C4-2B (cell line): Measurements from ENCODE around the gene MVB12A.
A peak's percentile ranks its signal among the peaks of the same experiment; 100 is the strongest.

Experiments used
- H3K27ac ChIP-seq: fragments of 450-650 bp; 2 replicates; pipeline ENCODE4 v1.5.1; 2017
- CTCF ChIP-seq: fragments of 450-650 bp; conservative IDR thresholded peaks from 2 replicates; pipeline ENCODE4 v1.5.1; 2017; ENCODE audit warnings: mild to moderate bottlenecking
- ZFX ChIP-seq: fragments of 450-650 bp; IDR thresholded peaks from 2 replicates; pipeline ENCODE4 v1.6.1; 2017

The MVB12A gene

GRCh38 chr19:17435218-17435617 is 15.4 kb downstream of the MVB12A start:
- no peak for TF ChIP-seq CTCF
- TF ChIP-seq ZFX, result no peak

GRCh38 chr19:17436094-17436873 is 16.4 kb downstream of the MVB12A start:
- TF ChIP-seq CTCF (no peak), ZFX (no peak)
- H3K27ac ChIP-seq, result no peak overlapping the region

More at GRCh38 chr19:17435218-17435617, 15.4 kb downstream of the MVB12A start:
- no peak overlapping the region for H3K27ac ChIP-seq

- no peak overlapping the region for H3K27ac ChIP-seq
- TF ChIP-seq CTCF, result no peak
- TF ChIP-seq ZFX, result no peak
Measured at GRCh38 chr19:17436874-17437267, 17.0 kb downstream of the MVB12A start.

- H3K27ac ChIP-seq, result no peak overlapping the region
- no peak for TF ChIP-seq ZFX
- TF ChIP-seq CTCF, result no peak; the same call in 1 of the 2 replicates
Measured at GRCh38 chr19:17441241-17442021, 21.6 kb downstream of the MVB12A start.

GRCh38 chr19:17445526-17446165 is 25.8 kb downstream of the MVB12A start:
- H3K27ac ChIP-seq, result no peak overlapping the region
- no peak for TF ChIP-seq ZFX

DNA sequence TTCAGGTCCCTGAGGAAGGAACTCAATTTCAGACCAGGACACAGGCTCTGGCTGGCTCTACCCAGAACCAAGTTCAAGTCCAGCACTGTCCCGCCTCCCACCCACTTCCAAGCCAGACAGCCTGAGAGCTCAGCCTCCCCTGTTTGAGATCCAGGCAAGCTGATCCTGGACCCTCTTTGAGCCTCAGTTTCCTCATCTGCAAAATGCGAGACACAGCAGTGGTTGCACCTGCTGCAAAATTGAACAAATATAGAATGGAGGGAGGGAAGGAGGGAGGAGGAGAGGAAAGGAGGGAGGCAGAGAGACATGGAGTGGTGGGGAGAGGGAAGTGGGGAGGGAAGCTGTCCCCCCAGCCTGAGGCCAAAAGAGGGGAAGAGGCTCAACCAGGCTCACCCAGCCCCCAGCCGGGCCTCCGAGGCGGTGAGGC is 27.9 kb downstream of the MVB12A start:
- TF ChIP-seq CTCF (no peak), ZFX (no peak)

DNA sequence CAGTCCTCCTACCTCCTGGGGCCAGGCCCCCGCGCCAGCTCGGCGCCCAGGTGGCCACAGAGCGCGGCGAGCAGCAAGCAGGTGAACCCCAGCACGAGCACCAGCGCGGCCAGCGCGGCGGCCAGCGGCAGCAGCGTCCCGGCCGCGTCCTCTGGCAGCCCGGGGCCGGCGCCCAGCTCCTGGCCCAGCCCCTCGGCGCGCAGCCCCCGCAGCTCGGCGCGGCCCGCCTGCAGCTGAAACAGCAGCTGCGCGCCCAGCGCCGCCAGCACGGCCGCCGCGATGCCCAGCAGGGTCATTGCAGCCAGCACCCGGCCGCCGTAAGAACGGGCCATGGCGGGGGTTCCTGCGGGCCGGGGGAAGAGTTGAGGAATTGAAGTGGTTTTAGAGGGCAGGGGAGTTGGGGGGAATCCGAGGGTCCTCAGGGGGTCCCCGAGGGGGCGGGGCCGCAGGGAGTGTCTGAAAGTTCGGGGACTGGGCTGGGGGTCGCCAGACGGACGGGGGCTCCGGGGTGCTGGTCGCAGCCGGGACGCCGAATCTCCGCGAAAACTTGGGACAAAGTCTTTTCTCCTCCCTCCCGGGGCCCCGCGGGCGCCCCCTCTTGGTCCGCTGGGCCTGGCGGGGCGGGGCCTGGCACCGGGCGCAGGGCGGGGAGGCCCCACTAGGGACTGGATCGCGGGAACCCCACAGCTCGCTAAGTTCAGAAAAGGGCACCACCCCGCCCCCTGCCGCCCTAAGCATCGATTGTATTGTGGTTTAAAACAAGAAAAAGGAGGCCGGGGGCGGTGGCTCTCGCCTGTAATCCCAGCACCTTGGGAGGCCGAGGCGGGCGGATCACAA is 28.5 kb downstream of the MVB12A start, which contains the start of gene TMEM221:
Gene TMEM221, minus strand, starts transcription at position 538 of the 837 bp plus-strand sequence. Its CDS starts 206 bp downstream, at position 332.
- peak; percentile 37 for TF ChIP-seq CTCF
- TF ChIP-seq ZFX, result no peak

More for the DNA sequence above, 27.9 kb downstream of the MVB12A start:
- no peak overlapping the region for H3K27ac ChIP-seq

More for the DNA sequence above, 28.5 kb downstream of the MVB12A start, which contains the start of gene TMEM221:
- H3K27ac ChIP-seq, result no peak within 1 kb of the TSS
